ENCODE measurements around the gene XYLT2.

DNA sequence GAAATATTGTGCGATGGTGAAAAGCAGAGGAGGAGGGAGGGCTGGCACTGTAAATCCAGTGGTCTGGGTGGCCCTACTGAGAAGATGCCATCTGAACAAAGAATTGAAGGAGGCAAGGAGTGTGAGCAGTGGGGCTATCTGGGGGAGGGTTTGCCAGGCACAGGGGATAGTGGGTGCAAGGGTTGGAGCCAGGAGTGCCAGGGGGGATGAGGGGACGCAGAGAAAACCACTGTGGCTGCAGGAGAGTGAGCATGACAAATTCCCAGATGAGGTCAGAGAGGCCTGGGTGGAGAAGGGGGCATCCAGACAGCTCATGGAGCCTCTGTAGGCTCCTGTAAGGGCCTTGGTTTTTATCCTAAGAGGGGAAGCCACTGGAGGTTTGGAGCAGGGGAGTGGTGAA is 4.8 kb downstream of the XYLT2 start:
- TF ChIP-seq, protein P1, sequence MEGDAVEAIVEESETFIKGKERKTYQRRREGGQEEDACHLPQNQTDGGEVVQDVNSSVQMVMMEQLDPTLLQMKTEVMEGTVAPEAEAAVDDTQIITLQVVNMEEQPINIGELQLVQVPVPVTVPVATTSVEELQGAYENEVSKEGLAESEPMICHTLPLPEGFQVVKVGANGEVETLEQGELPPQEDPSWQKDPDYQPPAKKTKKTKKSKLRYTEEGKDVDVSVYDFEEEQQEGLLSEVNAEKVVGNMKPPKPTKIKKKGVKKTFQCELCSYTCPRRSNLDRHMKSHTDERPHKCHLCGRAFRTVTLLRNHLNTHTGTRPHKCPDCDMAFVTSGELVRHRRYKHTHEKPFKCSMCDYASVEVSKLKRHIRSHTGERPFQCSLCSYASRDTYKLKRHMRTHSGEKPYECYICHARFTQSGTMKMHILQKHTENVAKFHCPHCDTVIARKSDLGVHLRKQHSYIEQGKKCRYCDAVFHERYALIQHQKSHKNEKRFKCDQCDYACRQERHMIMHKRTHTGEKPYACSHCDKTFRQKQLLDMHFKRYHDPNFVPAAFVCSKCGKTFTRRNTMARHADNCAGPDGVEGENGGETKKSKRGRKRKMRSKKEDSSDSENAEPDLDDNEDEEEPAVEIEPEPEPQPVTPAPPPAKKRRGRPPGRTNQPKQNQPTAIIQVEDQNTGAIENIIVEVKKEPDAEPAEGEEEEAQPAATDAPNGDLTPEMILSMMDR (IDR thresholded peaks at IDR 0.05) = no peak
- TF ChIP-seq EZH2phosphoT487 (IDR thresholded peaks at IDR 0.05) (no peak), EZH2 (IDR thresholded peaks at IDR 0.05) (no peak)
